ENCODE data around the gene PCDHB5. TPM values are rescaled to one million over a fixed set of nuclear protein-coding genes. Genes with fewer than 3 reads are reported as not detected.
"Not testable (repeated sequence)": the region's sequence is repeated elsewhere in the genome, so short reads cannot be mapped to it uniquely, and the experiment has no call there.

PCDHB5 gene
- total and polyA plus RNA-seq, 12 donors, result 0.73 to 7.4 (median 4.3) TPM

- peaks cover 0 to 70% (median 20%) of the 10 kb centered on the region in 11 donors for H3K9me3 ChIP-seq
- H3K27me3 ChIP-seq, result peaks cover 0 to 73% (median 25%) of the 10 kb centered on the region in 7 donors
- peak in 8 of 9 donors; percentile 22 to 55 (median 47) for TF ChIP-seq CTCF (IDR thresholded peaks at IDR 0.05)
- H3K4me3 ChIP-seq, result peak within 1 kb of the TSS in 9 of 10 donors; percentile 25 to 50 (median 35)
- DNase-seq (peak in 1 of 2 donors; percentile 40), ATAC-seq (peak in 6 of 8 donors; percentile 41 to 73 (median 63))
- intact Hi-C loops (cut with DNase I), result loop anchor here in 1 of 10 donors (5.0 kb wide), 1 partner anchor 462 kb away; no protein-coding TSS in a partner anchor
- no peaks in the 10 kb centered on the region for H3K4me1 ChIP-seq
- H3K27ac ChIP-seq, result peak within 1 kb of the TSS in 3 of 10 donors; percentile 3 to 51 (median 43)
- 17% methylated on average over 19 of the region's 19 CpGs for WGBS, 2 donors
- no peaks in the 10 kb centered on the region for H3K36me3 ChIP-seq
Observed at GRCh38 chr5:141100243-141100805, 34.7 kb upstream of the PCDHB5 start, which contains the start of gene PCDHB3. PCDHB3 (plus strand) TSS chr5:141100473; CDS start chr5:141100650, 177 bp downstream.

- peaks cover 0 to 65% (median 20%) of the 10 kb centered on the region in 7 donors for H3K27me3 ChIP-seq
- H3K27ac ChIP-seq, result peak overlapping the region in 1 of 10 donors; percentile 43
- ATAC-seq (peak in 5 of 8 donors; percentile 25 to 61 (median 55)), DNase-seq (no peak)
- no peaks in the 10 kb centered on the region for H3K36me3 ChIP-seq
- 25 to 37% methylated on average over 20 of the region's 20 CpGs for WGBS, 2 donors
- H3K9me3 ChIP-seq, result peaks cover 0 to 69% (median 16%) of the 10 kb centered on the region in 11 donors
- H3K4me1 ChIP-seq, result no peaks in the 10 kb centered on the region
- intact Hi-C loops (cut with DNase I), result loop anchor here in 1 of 10 donors (5.0 kb wide), 1 partner anchor 461 kb away; no protein-coding TSS in a partner anchor
- no peak for TF ChIP-seq CTCF (IDR thresholded peaks at IDR 0.05)
- peak overlapping the region in 9 of 10 donors; percentile 25 to 50 (median 35) for H3K4me3 ChIP-seq
Observed at GRCh38 chr5:141101059-141101458, 33.9 kb upstream of the PCDHB5 start.

GRCh38 chr5:141102070-141102469, 32.9 kb upstream of the PCDHB5 start:
- intact Hi-C loops (cut with DNase I), result loop anchor here in 1 of 10 donors (5.0 kb wide), 1 partner anchor 460 kb away; no protein-coding TSS in a partner anchor
- H3K4me3 ChIP-seq, DNase-seq, ATAC-seq, H3K36me3 ChIP-seq, H3K4me1 ChIP-seq, H3K27ac ChIP-seq: not testable (repeated sequence)
- peaks cover 0 to 62% (median 20%) of the 10 kb centered on the region in 7 donors for H3K27me3 ChIP-seq
- peaks cover 0 to 69% (median 16%) of the 10 kb centered on the region in 11 donors for H3K9me3 ChIP-seq
- 39% methylated on average over 29 to 38 of the region's 39 CpGs for WGBS, 2 donors

GRCh38 chr5:141102471-141102870, 32.5 kb upstream of the PCDHB5 start:
- H3K4me1 ChIP-seq, H3K36me3 ChIP-seq, H3K4me3 ChIP-seq, DNase-seq, ATAC-seq, H3K27ac ChIP-seq: not testable (repeated sequence)
- Histone ChIP-seq H3K9me3 (peaks cover 0 to 73% (median 16%) of the 10 kb centered on the region in 11 donors), H3K27me3 (peaks cover 0 to 58% (median 16%) of the 10 kb centered on the region in 7 donors)
- intact Hi-C loops (cut with DNase I), result loop anchor here in 1 of 10 donors (5.0 kb wide), 1 partner anchor 460 kb away; no protein-coding TSS in a partner anchor
- 33 to 39% methylated on average over 24 to 25 of the region's 38 CpGs for WGBS, 2 donors

GRCh38 chr5:141105350-141105749, 29.7 kb upstream of the PCDHB5 start:
- no peaks in the 10 kb centered on the region for H3K36me3 ChIP-seq
- DNase-seq, result no peak
- H3K27ac ChIP-seq, result no peak overlapping the region
- no peak overlapping the region for H3K4me3 ChIP-seq
- intact Hi-C loops (cut with DNase I), result no loop called here
- peaks cover 0 to 30% (median 7%) of the 10 kb centered on the region in 7 donors for H3K27me3 ChIP-seq
- WGBS, 2 donors, result 62 to 76% methylated on average over 2 of the region's 2 CpGs
- ATAC-seq, result no peak
- TF ChIP-seq CTCF (IDR thresholded peaks at IDR 0.05), result no peak
- H3K9me3 ChIP-seq, result peaks cover 0 to 72% (median 14%) of the 10 kb centered on the region in 11 donors
- no peaks in the 10 kb centered on the region for H3K4me1 ChIP-seq

Data from heart right ventricle (tissue), 16 donors.